H1 (cell line): ENCODE results near the gene DDX4. TPM values are rescaled to one million over a fixed set of nuclear protein-coding genes. Genes with fewer than 3 reads are reported as not detected.

Experiments used
- ASH2L ChIP-seq: fragments of 200-600, 300-600 bp; sonication (generic); IDR thresholded peaks from one replicate; pipeline ENCODE4 v1.7.1; 2017; ENCODE audit warnings: low read length
- ATF3 ChIP-seq: IDR thresholded peaks from 2 replicates; pipeline ENCODE4 v1.6.1; 2011; ENCODE audit warnings: low read depth, mild to moderate bottlenecking, low read length; ENCODE audit not compliant: insufficient read depth
- BCL11A ChIP-seq, 2 experiments: IDR thresholded peaks; one replicate each; pipeline ENCODE4 v1.6.1; 2011; ENCODE audit warnings: low read depth in 2 of 2, low read length in 2 of 2, mild to moderate bottlenecking in 2 of 2
- BRCA1 ChIP-seq: IDR thresholded peaks from 2 replicates; pipeline ENCODE4 v1.6.1; 2012; ENCODE audit warnings: low read depth, low read length, improper control_type of control experiment
- CEBPB ChIP-seq: IDR thresholded peaks from 2 replicates; pipeline ENCODE4 v1.6.1; 2012; ENCODE audit warnings: low read depth, low read length
- CHD7 ChIP-seq: fragments of 300-600 bp; sonication (generic); IDR thresholded peaks from 2 replicates; pipeline ENCODE4 v1.7.1; 2012; ENCODE audit warnings: low read length, moderate library complexity, mild to moderate bottlenecking, inconsistent platforms; ENCODE audit not compliant: insufficient replicate concordance
- NANOG ChIP-seq: IDR thresholded peaks from 2 replicates; pipeline ENCODE4 v1.6.1; 2011; ENCODE audit warnings: low read length, low read depth, mild to moderate bottlenecking, inconsistent platforms; ENCODE audit not compliant: insufficient read depth, poor library complexity, severe bottlenecking
- POLR2A ChIP-seq, 2 experiments: IDR thresholded peaks; 1 replicate in 1 of 2; 2 replicates in 1 of 2; pipeline ENCODE4 v1.6.1; 2011; ENCODE audit warnings: low read depth in 2 of 2, low read length in 2 of 2, mild to moderate bottlenecking in 2 of 2; ENCODE audit errors: control extremely low read depth in 1 of 2
- RFX5 ChIP-seq: IDR thresholded peaks from 2 replicates; pipeline ENCODE4 v1.6.1; 2011; ENCODE audit warnings: low read depth, low read length, improper control_type of control experiment, borderline replicate concordance
- TEAD4 ChIP-seq: IDR thresholded peaks from 2 replicates; pipeline ENCODE4 v1.6.1; 2012; ENCODE audit warnings: low read depth, low read length, inconsistent platforms, mixed read lengths
- YY1 ChIP-seq: IDR thresholded peaks from 2 replicates; pipeline ENCODE4 v1.6.1; 2011; ENCODE audit warnings: low read depth, mild to moderate bottlenecking, low read length
- polyA plus RNA-seq, 7 experiments: library from polyadenylated mRNA; depleted of rRNA in 3 of 7; stranded (reverse) in 5 of 7; unstranded in 2 of 7; fragments of >200 nt in 5 of 7; fragments of 200-250 nt in 2 of 7; gene quantifications; 1 replicate in 5 of 7; 2 replicates in 1 of 7; 4 replicates in 1 of 7; pipeline versions ENCODE4 v1.2.1 to v1.2.3, GENCODE V29; 2011 to 2013; ENCODE audit warnings: missing spikeins in 2 of 7, mixed read lengths in 2 of 7
- total RNA-seq: library from RNA; stranded (reverse); fragmentation: NEBNext Ultra II Directional; extraction: Animal tissue kit (Norgen Biotek cat#: 25700); gene quantifications from 2 replicates; pipeline ENCODE4 v1.2.1, GENCODE V29; 2021

The DDX4 gene
- total and polyA plus RNA-seq, 2 of the 8 experiments (the other 6 are each of a cell fraction or from before 2014, with no cell fraction given): 0.15 TPM; not detected in 1

GRCh38 chr5:55714339-55714738, 23.5 kb upstream of the DDX4 start (continued):
- no peak for TF ChIP-seq RFX5
- 0 out of 2 replicates have a peak, but pooled peaks have one; percentile 19 for TF ChIP-seq TEAD4
- TF ChIP-seq ASH2L: no peak
- no peak for TF ChIP-seq NANOG
- no peak for TF ChIP-seq ATF3
- no peak for TF ChIP-seq BRCA1
- no peak for TF ChIP-seq CHD7
- no peak for TF ChIP-seq CEBPB
- no peak for TF ChIP-seq POLR2A (IDR thresholded peaks at IDR 0.05; ENCODE audit: control extremely low read depth in 1 of 2, low read depth in 2 of 2, low read length in 2 of 2)
- no peak for TF ChIP-seq BCL11A (IDR thresholded peaks at IDR 0.05; ENCODE audit: low read depth in 2 of 2, low read length in 2 of 2)
- peak; percentile 43; the same call in 1 of the 2 replicates for TF ChIP-seq YY1
- TF ChIP-seq, all 59 proteins: peak for 3
